ENCODE results near the gene ZNF385A. TPM values are rescaled to one million over a fixed set of nuclear protein-coding genes. Genes with fewer than 3 reads are reported as not detected.

Gene ZNF385A
- total RNA-seq, 4 donors from 2014 or later, result 3.3 to 21.0 (median 18.3) TPM

GRCh38 chr12:54321363-54321762, 63.2 kb downstream of the ZNF385A start:
- in situ Hi-C loops (cut with MboI; ENCODE audit: low sequenced_read_pairs in 4 of 4) (no loop called here), intact Hi-C loops (cut with DNase I; ENCODE audit: low total_unique reads) (no loop called here)
- H3K36me3 ChIP-seq, result no peaks in the 10 kb centered on the region
- ATAC-seq, result no peak
- H3K4me3 ChIP-seq, result no peak overlapping the region
- H3K27me3 ChIP-seq, result no peaks in the 10 kb centered on the region
- no peak overlapping the region for H3K27ac ChIP-seq
- H3K4me1 ChIP-seq, result peaks cover 8 to 10% of the 10 kb centered on the region in 2 donors
- TF ChIP-seq POLR2A (IDR thresholded peaks at IDR 0.05), result no peak
- TF ChIP-seq, protein P1, sequence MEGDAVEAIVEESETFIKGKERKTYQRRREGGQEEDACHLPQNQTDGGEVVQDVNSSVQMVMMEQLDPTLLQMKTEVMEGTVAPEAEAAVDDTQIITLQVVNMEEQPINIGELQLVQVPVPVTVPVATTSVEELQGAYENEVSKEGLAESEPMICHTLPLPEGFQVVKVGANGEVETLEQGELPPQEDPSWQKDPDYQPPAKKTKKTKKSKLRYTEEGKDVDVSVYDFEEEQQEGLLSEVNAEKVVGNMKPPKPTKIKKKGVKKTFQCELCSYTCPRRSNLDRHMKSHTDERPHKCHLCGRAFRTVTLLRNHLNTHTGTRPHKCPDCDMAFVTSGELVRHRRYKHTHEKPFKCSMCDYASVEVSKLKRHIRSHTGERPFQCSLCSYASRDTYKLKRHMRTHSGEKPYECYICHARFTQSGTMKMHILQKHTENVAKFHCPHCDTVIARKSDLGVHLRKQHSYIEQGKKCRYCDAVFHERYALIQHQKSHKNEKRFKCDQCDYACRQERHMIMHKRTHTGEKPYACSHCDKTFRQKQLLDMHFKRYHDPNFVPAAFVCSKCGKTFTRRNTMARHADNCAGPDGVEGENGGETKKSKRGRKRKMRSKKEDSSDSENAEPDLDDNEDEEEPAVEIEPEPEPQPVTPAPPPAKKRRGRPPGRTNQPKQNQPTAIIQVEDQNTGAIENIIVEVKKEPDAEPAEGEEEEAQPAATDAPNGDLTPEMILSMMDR (IDR thresholded peaks at IDR 0.05 in 4 of 5, conservative IDR thresholded peaks at IDR 0.05 in 1 of 5), result no peak
- no peaks in the 10 kb centered on the region for H3K9me3 ChIP-seq
- DNase-seq, result no peak

MicroRNAs within 50 kb of the gene (microRNA counts, 767-probe panel; counts per million panel counts)
- microRNA hsa-miR-148b-3p, result 6,358 to 7,438 counts per million in 2 donors

Small RNAs within 50 kb of the gene (microRNA-seq; reads per million reads assigned to microRNA genes)
- gene MIR148B (ENCODE audit: borderline replicate concordance in 2 of 2), result 83.7 to 95.8 reads per million in 2 donors

Other genes with a start within 250 kb of the ZNF385A start
- gene SMUG1, start 195.7 kb downstream of the ZNF385A start, total RNA-seq, result 10 to 100 TPM; 25.3 to 51.8 (median 35.4) TPM
- gene CBX5, start 104.6 kb downstream of the ZNF385A start, total RNA-seq, result 1 to 10 TPM; 7.9 to 8.9 (median 8.1) TPM
- gene HNRNPA1, start 104.0 kb downstream of the ZNF385A start, total RNA-seq, result 100 to 1,000 TPM; 146 to 412 (median 186) TPM
- 1 to 10 TPM in 2 of 4 donors, under 1 TPM in 1, not detected in 1; 0.64 to 8.0 (median 1.8) TPM for gene NFE2, start 83.7 kb downstream of the ZNF385A start, total RNA-seq
- 100 to 1,000 TPM in 2 of 4 donors, 10 to 100 TPM in 2; 91.8 to 145 (median 107) TPM for gene COPZ1, start 59.6 kb downstream of the ZNF385A start, total RNA-seq
- gene GPR84, start 20.2 kb downstream of the ZNF385A start, total RNA-seq, result under 1 TPM in 2 of 4 donors, not detected in 2; 0.49 to 0.51 TPM
- 10 to 100 TPM; 26.5 to 34.1 (median 30.9) TPM for gene ITGA5, start 34.5 kb upstream of the ZNF385A start, total RNA-seq
- not detected for gene GTSF1, start 88.9 kb upstream of the ZNF385A start, total RNA-seq
- gene NCKAP1L, start 113.0 kb upstream of the ZNF385A start, total RNA-seq, result 1 to 10 TPM in 3 of 4 donors, under 1 TPM in 1; 0.85 to 4.1 (median 3.9) TPM
- gene PDE1B, start 164.9 kb upstream of the ZNF385A start, total RNA-seq, result 1 to 10 TPM in 1 of 4 donors, under 1 TPM in 2, not detected in 1; 0.42 to 1.5 (median 0.63) TPM
- 100 to 1,000 TPM; 209 to 312 (median 235) TPM for gene PPP1R1A, start 203.9 kb upstream of the ZNF385A start, total RNA-seq